Fibroblast of lung (primary cell): ENCODE measurements around the gene GPATCH3. TPM values are rescaled to one million over a fixed set of nuclear protein-coding genes. Genes with fewer than 3 reads are reported as not detected.

ENCODE experiments used
- DNase-seq, 2 donors: peaks; one replicate each; pipeline versions ENCODE4 v3.0.0 to v3.0.0-alpha.2; 2010; ENCODE audit warnings: low read depth in 2 of 2
- H2AFZ ChIP-seq: 2 replicates; pipeline ENCODE4 v1.5.1; 2012; ENCODE audit warnings: low read length, control low read depth, inconsistent platforms
- H3K27ac ChIP-seq: 2 replicates; pipeline ENCODE4 v1.5.1; 2011; ENCODE audit warnings: low read length, control low read depth; ENCODE audit not compliant: insufficient read depth
- H3K27me3 ChIP-seq: 2 replicates; pipeline ENCODE4 v1.5.1; 2011; ENCODE audit warnings: mild to moderate bottlenecking, low read length; ENCODE audit not compliant: control insufficient read depth, insufficient read depth
- H3K36me3 ChIP-seq: 2 replicates; pipeline ENCODE4 v1.5.1; 2011; ENCODE audit warnings: low read length; ENCODE audit not compliant: control insufficient read depth, insufficient read depth
- H3K4me1 ChIP-seq: 2 replicates; pipeline ENCODE4 v1.5.1; 2011; ENCODE audit warnings: low read length; ENCODE audit not compliant: control insufficient read depth, insufficient read depth; ENCODE audit errors: extremely low read depth
- H3K4me2 ChIP-seq: 2 replicates; pipeline ENCODE4 v1.5.1; 2011; ENCODE audit warnings: low read length, control low read depth; ENCODE audit not compliant: insufficient read depth; ENCODE audit errors: extremely low read depth
- H3K4me3 ChIP-seq, 4 experiments: fragments of 200-600 bp in 1 of 4; sonication (generic) in 1 of 4; replicated peaks in 1 of 4; 2 replicates each; pipeline ENCODE4 v1.5.1; 2011 to 2016; ENCODE audit warnings: low read length in 4 of 4, low read depth in 3 of 4, mild to moderate bottlenecking in 3 of 4, control low read depth in 2 of 4, inconsistent platforms in 1 of 4, mixed read lengths in 1 of 4; ENCODE audit not compliant: insufficient read depth in 1 of 4; ENCODE audit errors: control extremely low read depth in 1 of 4
- H3K79me2 ChIP-seq: 2 replicates; pipeline ENCODE4 v1.5.1; 2012; ENCODE audit warnings: mild to moderate bottlenecking, low read length, inconsistent platforms; ENCODE audit not compliant: control insufficient read depth, insufficient read depth
- H3K9ac ChIP-seq: 2 replicates; pipeline ENCODE4 v1.5.1; 2011; ENCODE audit warnings: mild to moderate bottlenecking, low read length, control low read depth; ENCODE audit not compliant: insufficient read depth
- H3K9me3 ChIP-seq: 2 replicates; pipeline ENCODE4 v1.5.1; 2012; ENCODE audit warnings: low read depth, low read length; ENCODE audit not compliant: control insufficient read depth, insufficient read depth
- H4K20me1 ChIP-seq: 2 replicates; pipeline ENCODE4 v1.5.1; 2011; ENCODE audit warnings: low read length; ENCODE audit not compliant: control insufficient read depth, insufficient read depth; ENCODE audit errors: extremely low read depth
- EZH2 ChIP-seq: IDR thresholded peaks from 2 replicates; pipeline ENCODE4 v1.5.1; 2012; ENCODE audit warnings: low read length, control low read depth, mild to moderate bottlenecking; ENCODE audit errors: missing control alignments
- polyA plus RNA-seq, 2 donors: library from polyadenylated mRNA; depleted of rRNA in 1 of 2; stranded (reverse) in 1 of 2; unstranded in 1 of 2; fragments of >200 nt; gene quantifications; 2 replicates each; pipeline ENCODE4 v1.2.1, GENCODE V29; 2011 to 2012; ENCODE audit warnings: missing spikeins in 1 of 2
- total RNA-seq: library from RNA; depleted of rRNA; stranded (reverse); fragments of >200 nt; gene quantifications from 2 replicates; pipeline ENCODE4 v1.2.1, GENCODE V29; 2014
- TF ChIP-seq, protein P1 (sequence below), 2 donors: IDR thresholded peaks in 1 of 2; conservative IDR thresholded peaks in 1 of 2; 1 replicate in 1 of 2; 2 replicates in 1 of 2; pipeline ENCODE4 v1.5.1; 2011 to 2012; ENCODE audit warnings: low read length in 2 of 2, control low read depth in 1 of 2, inconsistent platforms in 1 of 2, low read depth in 1 of 2, mild to moderate bottlenecking in 1 of 2

The GPATCH3 gene
- total and polyA plus RNA-seq, 2 donors (not counting 1 experiment from before 2014, with no cell fraction given): 4.9 to 11.4 TPM

DNA sequence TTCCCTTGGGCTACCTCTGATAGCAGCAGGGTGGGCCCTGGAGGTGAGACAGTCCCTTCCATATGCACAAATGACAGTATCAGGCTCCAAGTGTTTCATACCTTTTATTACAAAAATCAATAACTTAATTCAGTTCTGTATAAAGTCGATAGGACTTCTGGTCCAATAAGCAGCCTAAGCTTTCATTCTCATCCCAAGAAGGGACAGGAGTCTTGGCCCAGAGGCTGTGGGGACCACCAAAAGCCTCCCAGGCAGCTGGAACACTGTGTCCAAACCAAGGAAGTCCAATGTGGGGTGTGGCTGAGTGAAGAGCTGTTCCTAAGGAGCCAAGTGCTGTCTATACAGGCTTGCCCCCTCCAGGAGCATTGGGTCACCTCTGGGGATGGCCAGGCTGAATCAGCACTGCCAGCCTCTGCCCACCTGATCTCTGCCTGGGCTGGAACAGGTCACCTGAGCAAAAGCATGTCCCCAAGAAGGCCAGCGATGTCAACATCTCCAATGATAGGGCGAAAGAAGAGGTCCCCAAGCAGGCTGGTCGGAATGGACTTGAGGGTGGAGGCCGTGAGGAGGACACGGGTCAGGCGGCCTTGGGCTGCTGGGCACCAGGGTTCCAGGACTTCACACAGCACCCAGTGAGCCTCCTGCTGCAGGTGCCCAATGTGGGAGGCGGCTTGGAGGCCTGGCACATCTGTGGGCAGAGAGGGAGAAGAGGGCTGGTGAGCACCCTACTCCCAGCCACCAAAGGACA, 11.3 kb upstream of the GPATCH3 start:
- Histone ChIP-seq H3K9me3 (no peaks in the 10 kb centered on the region), H3K79me2 (no peaks in the 10 kb centered on the region), H3K27me3 (peaks cover 5% of the 10 kb centered on the region), H2AFZ (no peak overlapping the region), H3K27ac (no peak overlapping the region), H3K4me1 (no peaks in the 10 kb centered on the region), H4K20me1 (no peaks in the 10 kb centered on the region), H3K4me3 (no peak overlapping the region), H3K36me3 (no peaks in the 10 kb centered on the region), H3K9ac (no peak overlapping the region), H3K4me2 (no peak overlapping the region)
- no peak for DNase-seq
- TF ChIP-seq, protein P1, sequence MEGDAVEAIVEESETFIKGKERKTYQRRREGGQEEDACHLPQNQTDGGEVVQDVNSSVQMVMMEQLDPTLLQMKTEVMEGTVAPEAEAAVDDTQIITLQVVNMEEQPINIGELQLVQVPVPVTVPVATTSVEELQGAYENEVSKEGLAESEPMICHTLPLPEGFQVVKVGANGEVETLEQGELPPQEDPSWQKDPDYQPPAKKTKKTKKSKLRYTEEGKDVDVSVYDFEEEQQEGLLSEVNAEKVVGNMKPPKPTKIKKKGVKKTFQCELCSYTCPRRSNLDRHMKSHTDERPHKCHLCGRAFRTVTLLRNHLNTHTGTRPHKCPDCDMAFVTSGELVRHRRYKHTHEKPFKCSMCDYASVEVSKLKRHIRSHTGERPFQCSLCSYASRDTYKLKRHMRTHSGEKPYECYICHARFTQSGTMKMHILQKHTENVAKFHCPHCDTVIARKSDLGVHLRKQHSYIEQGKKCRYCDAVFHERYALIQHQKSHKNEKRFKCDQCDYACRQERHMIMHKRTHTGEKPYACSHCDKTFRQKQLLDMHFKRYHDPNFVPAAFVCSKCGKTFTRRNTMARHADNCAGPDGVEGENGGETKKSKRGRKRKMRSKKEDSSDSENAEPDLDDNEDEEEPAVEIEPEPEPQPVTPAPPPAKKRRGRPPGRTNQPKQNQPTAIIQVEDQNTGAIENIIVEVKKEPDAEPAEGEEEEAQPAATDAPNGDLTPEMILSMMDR (conservative IDR thresholded peaks at IDR 0.05 in 1 of 2, IDR thresholded peaks at IDR 0.05 in 1 of 2; ENCODE audit: low read depth in 1 of 2, low read length in 2 of 2): no peak
- TF ChIP-seq EZH2: no peak

- no peaks in the 10 kb centered on the region for H3K36me3 ChIP-seq
- no peaks in the 10 kb centered on the region for H3K79me2 ChIP-seq
- no peak overlapping the region for H3K27ac ChIP-seq
- no peak overlapping the region for H3K9ac ChIP-seq
- no peak overlapping the region for H3K4me3 ChIP-seq
- no peak for DNase-seq
- H3K4me1 ChIP-seq: no peaks in the 10 kb centered on the region
- peaks cover 5% of the 10 kb centered on the region for H3K27me3 ChIP-seq
- H3K4me2 ChIP-seq: no peak overlapping the region
- TF ChIP-seq, protein P1 (conservative IDR thresholded peaks at IDR 0.05 in 1 of 2, IDR thresholded peaks at IDR 0.05 in 1 of 2; ENCODE audit: low read depth in 1 of 2, low read length in 2 of 2): no peak
- no peak for TF ChIP-seq EZH2
- no peaks in the 10 kb centered on the region for H4K20me1 ChIP-seq
- H3K9me3 ChIP-seq: no peaks in the 10 kb centered on the region
- H2AFZ ChIP-seq: no peak overlapping the region
Observed at GRCh38 chr1:26910343-26911160, 10.3 kb upstream of the GPATCH3 start.

DNA sequence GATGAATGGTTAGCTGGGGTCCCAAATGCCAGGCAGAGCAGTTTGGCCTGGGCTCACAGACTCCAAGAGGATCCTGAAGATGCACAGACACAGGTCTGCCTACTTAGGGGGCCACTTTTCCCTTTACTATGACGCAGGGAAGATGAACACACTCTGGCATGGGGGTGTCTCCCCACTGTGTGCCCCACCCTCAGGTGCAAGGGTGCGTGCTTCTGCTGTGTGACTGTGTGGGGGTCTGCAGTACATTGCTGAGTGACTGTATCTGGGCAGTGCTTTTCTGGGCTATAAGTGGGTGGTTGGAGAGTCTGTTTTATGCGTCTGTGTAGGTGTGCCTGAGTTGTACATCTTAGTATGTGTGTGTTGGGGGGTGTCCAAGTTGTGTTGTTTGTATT, 9.7 kb upstream of the GPATCH3 start:
- no peak overlapping the region for H3K4me2 ChIP-seq
- H3K36me3 ChIP-seq: no peaks in the 10 kb centered on the region
- H3K4me1 ChIP-seq: no peaks in the 10 kb centered on the region
- peaks cover 5% of the 10 kb centered on the region for H3K27me3 ChIP-seq
- TF ChIP-seq, protein P1 (conservative IDR thresholded peaks at IDR 0.05 in 1 of 2, IDR thresholded peaks at IDR 0.05 in 1 of 2; ENCODE audit: low read depth in 1 of 2, low read length in 2 of 2): no peak
- TF ChIP-seq EZH2: no peak
- no peak overlapping the region for H3K9ac ChIP-seq
- no peak overlapping the region for H3K27ac ChIP-seq
- H4K20me1 ChIP-seq: no peaks in the 10 kb centered on the region
- H3K79me2 ChIP-seq: no peaks in the 10 kb centered on the region
- H2AFZ ChIP-seq: no peak overlapping the region
- H3K9me3 ChIP-seq: no peaks in the 10 kb centered on the region
- no peak for DNase-seq
- H3K4me3 ChIP-seq: no peak overlapping the region
